ENCODE data around the gene DNAJA1. TPM values are rescaled to one million over a fixed set of nuclear protein-coding genes. Genes with fewer than 3 reads are reported as not detected.
"Not testable (repeated sequence)": the region's sequence is repeated elsewhere in the genome, so short reads cannot be mapped to it uniquely, and the experiment has no call there.

The DNAJA1 gene
- total RNA-seq, 2 donors from 2014 or later: 75.5 to 93.2 TPM

GRCh38 chr9:33068991-33069390 is 43.9 kb downstream of the DNAJA1 start:
- DNase-seq: no peak
- intact Hi-C loops (cut with DNase I): no loop called here
- ATAC-seq: no peak

GRCh38 chr9:33076046-33077004 is 51.3 kb downstream of the DNAJA1 start, which contains the start of gene SMU1:
SMU1 (minus strand) TSS chr9:33076674; CDS start chr9:33076608, 66 bp downstream.
- ATAC-seq (peak; percentile 99), DNase-seq (peak; percentile 98)
- intact Hi-C loops (cut with DNase I): no loop called here

- ATAC-seq (no peak), DNase-seq (no peak)
- intact Hi-C loops (cut with DNase I): loop anchor here (2.0 to 5.0 kb wide), 3 partner anchors 87 to 140 kb away; partner anchors contain the start of gene B4GALT1 (in 1 of the 2)
Measured at GRCh38 chr9:33080534-33080933, 55.5 kb downstream of the DNAJA1 start.

- intact Hi-C loops (cut with DNase I): loop anchor here (1.0 to 5.0 kb wide), 4 partner anchors 86 to 142 kb away; partner anchors contain the start of gene B4GALT1 (in 1 of the 2)
- DNase-seq (peak; percentile 67), ATAC-seq (peak; percentile 56 to 67)
Measured at GRCh38 chr9:33081128-33081851, 56.2 kb downstream of the DNAJA1 start.

- intact Hi-C loops (cut with DNase I): loop anchor here (5.0 kb wide), 2 partner anchors 85 to 90 kb away; partner anchors contain the start of gene B4GALT1 (in 1 of the 2)
- DNase-seq (no peak), ATAC-seq (no peak)
Measured at GRCh38 chr9:33082128-33082527, 57.1 kb downstream of the DNAJA1 start.

GRCh38 chr9:33082538-33083326 is 57.7 kb downstream of the DNAJA1 start:
- intact Hi-C loops (cut with DNase I): loop anchor here (5.0 kb wide), 2 partner anchors 85 to 90 kb away; partner anchors contain the start of gene B4GALT1 (in 1 of the 2)

GRCh38 chr9:33085672-33086071 is 60.6 kb downstream of the DNAJA1 start:
- intact Hi-C loops (cut with DNase I); DNase-seq; ATAC-seq: not testable (repeated sequence)

More at GRCh38 chr9:33082538-33083326, 57.7 kb downstream of the DNAJA1 start:
- ATAC-seq (peak in 1 of 2 donors; percentile 16), DNase-seq (no peak)

Other genes starting within 250 kb of the DNAJA1 start
- not detected for gene TMEM215, start 241.7 kb upstream of the DNAJA1 start, total RNA-seq
- gene APTX, start 23.6 kb upstream of the DNAJA1 start, total RNA-seq: 10 to 100 TPM; 13.4 to 15.6 TPM
- 10 to 100 TPM; 14.2 to 16.7 TPM for gene SMU1, start 51.4 kb downstream of the DNAJA1 start, total RNA-seq
- gene B4GALT1, start 142.1 kb downstream of the DNAJA1 start, total RNA-seq: 100 to 1,000 TPM in 1 of 2 donors, 10 to 100 TPM in 1; 49.5 to 107 TPM
- gene SPINK4, start 214.9 kb downstream of the DNAJA1 start, total RNA-seq: not detected
- 100 to 1,000 TPM; 152 to 208 TPM for gene BAG1, start 239.4 kb downstream of the DNAJA1 start, total RNA-seq
- 10 to 100 TPM; 45.3 to 45.9 TPM for gene CHMP5, start 239.8 kb downstream of the DNAJA1 start, total RNA-seq

All from left cardiac atrium (tissue), 4 donors.